ENCODE data around the gene EMC1. TPM values are rescaled to one million over a fixed set of nuclear protein-coding genes. Genes with fewer than 3 reads are reported as not detected.
"Not testable (repeated sequence)": the region's sequence is repeated elsewhere in the genome, so short reads cannot be mapped to it uniquely, and the experiment has no call there.

EMC1 gene
- polyA plus RNA-seq, 3 donors = 8.1 to 20.5 (median 13.2) TPM

GRCh38 chr1:19203440-19203839 lies 47.9 kb downstream of the EMC1 start:
- H3K27ac ChIP-seq (ENCODE audit: low read depth, low read length) = no peak overlapping the region
- WGBS, 3 donors = 30 to 87% (median 80%) methylated on average over 2 of the region's 2 CpGs

GRCh38 chr1:19202396-19202795 lies 48.9 kb downstream of the EMC1 start:
- WGBS, 3 donors = 68 to 79% (median 72%) methylated on average over 3 of the region's 3 CpGs
- H3K27ac ChIP-seq (ENCODE audit: low read depth, low read length) = no peak overlapping the region

GRCh38 chr1:19199969-19200604 lies 51.2 kb downstream of the EMC1 start:
- 69 to 86% (median 86%) methylated on average over 4 of the region's 4 CpGs for WGBS, 3 donors
- no peak overlapping the region for H3K27ac ChIP-seq (ENCODE audit: low read depth, low read length)

GRCh38 chr1:19199329-19199968 lies 51.9 kb downstream of the EMC1 start:
- no peak overlapping the region for H3K27ac ChIP-seq (ENCODE audit: low read depth, low read length)
- 72 to 96% (median 88%) methylated on average over 4 of the region's 4 CpGs for WGBS, 3 donors

GRCh38 chr1:19198820-19199219 lies 52.5 kb downstream of the EMC1 start:
- whole genome bisulfite sequencing, 3 donors = 83 to 90% (median 87%) methylated on average over 4 of the region's 4 CpGs
- H3K27ac ChIP-seq (ENCODE audit: low read depth, low read length) = no peak overlapping the region

- H3K27ac ChIP-seq (ENCODE audit: low read depth, low read length) = no peak overlapping the region
- 69 to 80% (median 74%) methylated on average over 2 of the region's 2 CpGs for WGBS, 3 donors
Measured at GRCh38 chr1:19197845-19198244, 53.5 kb downstream of the EMC1 start.

- WGBS, 3 donors = 65 to 93% (median 89%) methylated on average over 3 of the region's 3 CpGs
Measured at GRCh38 chr1:19196331-19196730, 55.0 kb downstream of the EMC1 start.

GRCh38 chr1:19193004-19193403 lies 58.3 kb downstream of the EMC1 start:
- 85 to 89% (median 86%) methylated on average over 3 of the region's 3 CpGs for WGBS, 3 donors
- no peak overlapping the region for H3K27ac ChIP-seq (ENCODE audit: low read depth, low read length)

More at GRCh38 chr1:19196331-19196730, 55.0 kb downstream of the EMC1 start:
- no peak overlapping the region for H3K27ac ChIP-seq (ENCODE audit: low read depth, low read length)

- H3K27ac ChIP-seq (ENCODE audit: low read depth, low read length) = no peak overlapping the region
- WGBS, 3 donors = 96 to 98% (median 98%) methylated on average over 3 of the region's 3 CpGs
Measured at GRCh38 chr1:19191811-19192210, 59.5 kb downstream of the EMC1 start.

GRCh38 chr1:19190468-19190867 lies 60.9 kb downstream of the EMC1 start:
- WGBS, 3 donors = 88 to 95% (median 94%) methylated on average over 4 of the region's 4 CpGs
- H3K27ac ChIP-seq (ENCODE audit: low read depth, low read length) = no peak overlapping the region

- H3K27ac ChIP-seq (ENCODE audit: low read depth, low read length) = no peak overlapping the region
- WGBS, 3 donors = 76 to 86% (median 77%) methylated on average over 3 of the region's 3 CpGs
Measured at GRCh38 chr1:19189270-19189669, 62.1 kb downstream of the EMC1 start.

- H3K27ac ChIP-seq (ENCODE audit: low read depth, low read length) = no peak overlapping the region
Measured at GRCh38 chr1:19187852-19188251, 63.5 kb downstream of the EMC1 start.

- 87 to 94% (median 88%) methylated on average over 2 of the region's 2 CpGs for WGBS, 3 donors
- H3K27ac ChIP-seq (ENCODE audit: low read depth, low read length) = no peak overlapping the region
Measured at GRCh38 chr1:19186001-19186400, 65.3 kb downstream of the EMC1 start.

- H3K27ac ChIP-seq (ENCODE audit: low read depth, low read length) = no peak overlapping the region
- 95 to 96% (median 96%) methylated on average over 5 of the region's 5 CpGs for WGBS, 3 donors
Measured at GRCh38 chr1:19182223-19182622, 69.1 kb downstream of the EMC1 start.

GRCh38 chr1:19180265-19180657 lies 71.1 kb downstream of the EMC1 start:
- 70 to 89% (median 78%) methylated on average over 8 of the region's 8 CpGs for WGBS, 3 donors
- H3K27ac ChIP-seq (ENCODE audit: low read depth, low read length) = not testable (repeated sequence)

GRCh38 chr1:19179597-19180264 lies 71.6 kb downstream of the EMC1 start:
- H3K27ac ChIP-seq (ENCODE audit: low read depth, low read length) = no peak overlapping the region
- 63 to 88% (median 69%) methylated on average over 8 of the region's 8 CpGs for WGBS, 3 donors

- 60 to 77% (median 74%) methylated on average over 5 of the region's 5 CpGs for WGBS, 3 donors
- no peak overlapping the region for H3K27ac ChIP-seq (ENCODE audit: low read depth, low read length)
Measured at GRCh38 chr1:19178734-19179398, 72.5 kb downstream of the EMC1 start.

GRCh38 chr1:19177811-19178210 lies 73.5 kb downstream of the EMC1 start:
- 85 to 92% (median 91%) methylated on average over 2 of the region's 2 CpGs for WGBS, 3 donors
- no peak overlapping the region for H3K27ac ChIP-seq (ENCODE audit: low read depth, low read length)

- WGBS, 3 donors = 77 to 87% (median 82%) methylated on average over 2 of the region's 2 CpGs
- no peak overlapping the region for H3K27ac ChIP-seq (ENCODE audit: low read depth, low read length)
Measured at GRCh38 chr1:19169642-19170041, 81.7 kb downstream of the EMC1 start.
